Esophagus muscularis mucosa (tissue), 3 donors: ENCODE data around the gene LTBP1.

Source experiments
- POLR2AphosphoS5 ChIP-seq, 2 donors: sonication (generic); formaldehyde crosslinking; IDR thresholded peaks; one replicate each; pipeline ENCODE4 v1.6.1; 2017; ENCODE audit warnings: antibody characterized with exemption in 2 of 2
- TF ChIP-seq, protein P1 (sequence below), 3 experiments: fragments of 200-600 bp in 2 of 3; fragments of 450-650 bp in 1 of 3; sonication (generic) in 2 of 3; IDR thresholded peaks; one replicate each; pipeline ENCODE4 v1.5.1; 2017 to 2019; ENCODE audit warnings: antibody characterized with exemption in 3 of 3, mild to moderate bottlenecking in 2 of 3, moderate library complexity in 1 of 3

- TF ChIP-seq, protein P1, sequence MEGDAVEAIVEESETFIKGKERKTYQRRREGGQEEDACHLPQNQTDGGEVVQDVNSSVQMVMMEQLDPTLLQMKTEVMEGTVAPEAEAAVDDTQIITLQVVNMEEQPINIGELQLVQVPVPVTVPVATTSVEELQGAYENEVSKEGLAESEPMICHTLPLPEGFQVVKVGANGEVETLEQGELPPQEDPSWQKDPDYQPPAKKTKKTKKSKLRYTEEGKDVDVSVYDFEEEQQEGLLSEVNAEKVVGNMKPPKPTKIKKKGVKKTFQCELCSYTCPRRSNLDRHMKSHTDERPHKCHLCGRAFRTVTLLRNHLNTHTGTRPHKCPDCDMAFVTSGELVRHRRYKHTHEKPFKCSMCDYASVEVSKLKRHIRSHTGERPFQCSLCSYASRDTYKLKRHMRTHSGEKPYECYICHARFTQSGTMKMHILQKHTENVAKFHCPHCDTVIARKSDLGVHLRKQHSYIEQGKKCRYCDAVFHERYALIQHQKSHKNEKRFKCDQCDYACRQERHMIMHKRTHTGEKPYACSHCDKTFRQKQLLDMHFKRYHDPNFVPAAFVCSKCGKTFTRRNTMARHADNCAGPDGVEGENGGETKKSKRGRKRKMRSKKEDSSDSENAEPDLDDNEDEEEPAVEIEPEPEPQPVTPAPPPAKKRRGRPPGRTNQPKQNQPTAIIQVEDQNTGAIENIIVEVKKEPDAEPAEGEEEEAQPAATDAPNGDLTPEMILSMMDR (IDR thresholded peaks at IDR 0.05), result no peak
- TF ChIP-seq POLR2AphosphoS5 (IDR thresholded peaks at IDR 0.05), result no peak
Measured at GRCh38 chr2:33358878-33359277, 412.1 kb downstream of the LTBP1 start.
